Measurements from ENCODE around the gene CHD6.

The CHD6 gene

GRCh38 chr20:41358230-41358629, 259.9 kb downstream of the CHD6 start:
- FAIRE-seq (peak; percentile 71), DNase-seq (ENCODE audit: insufficient read length, low spot score) (no peak)

GRCh38 chr20:41357424-41358163, 260.6 kb downstream of the CHD6 start:
- peak; percentile 40 for FAIRE-seq
- DNase-seq (ENCODE audit: insufficient read length, low spot score), result no peak

- FAIRE-seq (peak; percentile 82), DNase-seq (ENCODE audit: insufficient read length, low spot score) (no peak)
These were observed 261.2 kb downstream of the CHD6 start for GRCh38 chr20:41356951-41357350.

- peak; percentile 55 for FAIRE-seq
- no peak for DNase-seq (ENCODE audit: insufficient read length, low spot score)
These were observed 262.5 kb downstream of the CHD6 start for GRCh38 chr20:41355598-41356203.

GRCh38 chr20:41355192-41355591, 263.0 kb downstream of the CHD6 start:
- DNase-seq (ENCODE audit: insufficient read length, low spot score) (no peak), FAIRE-seq (no peak)

GRCh38 chr20:41353530-41353929, 264.6 kb downstream of the CHD6 start:
- DNase-seq (ENCODE audit: insufficient read length, low spot score) (no peak), FAIRE-seq (peak; percentile 80)

GRCh38 chr20:41352666-41353065, 265.5 kb downstream of the CHD6 start:
- FAIRE-seq, result peak; percentile 4
- DNase-seq (ENCODE audit: insufficient read length, low spot score), result no peak

GRCh38 chr20:41352106-41352505, 266.1 kb downstream of the CHD6 start:
- FAIRE-seq, result peak; percentile 44
- no peak for DNase-seq (ENCODE audit: insufficient read length, low spot score)

Measured in HTR-8/SVneo (cell line).